ENCODE measurements around the gene KLHL29.

Gene KLHL29

DNA sequence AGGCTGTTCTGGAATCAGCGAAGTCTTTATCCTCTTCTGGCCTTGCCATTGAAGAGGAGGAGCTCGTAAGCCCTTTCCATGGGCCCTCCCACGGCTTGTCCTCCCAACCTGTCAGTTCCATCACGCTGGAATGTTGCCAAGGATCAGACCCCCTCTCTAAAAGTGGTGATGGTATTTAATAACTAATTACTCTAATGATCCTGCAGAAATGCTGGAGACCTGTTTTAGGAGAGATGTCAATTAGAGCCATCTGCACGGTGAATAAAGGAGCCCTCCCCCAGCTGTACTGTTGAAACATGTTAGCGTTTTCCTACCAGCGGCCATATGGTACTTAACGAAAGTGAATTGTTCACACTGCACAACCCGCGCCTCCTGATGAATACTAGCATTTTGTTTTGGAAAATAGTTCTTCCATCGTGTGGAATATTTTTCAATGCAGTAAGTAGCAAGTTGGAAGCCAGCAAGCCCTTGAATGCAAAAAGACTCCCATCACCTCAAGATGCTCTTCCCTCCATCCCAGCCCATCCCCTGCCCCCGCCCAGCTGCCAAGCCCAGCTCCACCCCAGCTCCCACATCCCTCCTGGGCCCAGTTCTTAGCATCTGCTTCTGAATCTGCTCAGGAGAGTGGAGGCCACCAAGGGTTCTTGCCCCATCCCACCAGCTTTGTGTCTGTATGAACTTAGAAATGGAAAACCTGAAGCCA lies 145.4 kb downstream of the KLHL29 start:
- TF ChIP-seq SPI1 (IDR thresholded peaks at IDR 0.05; ENCODE audit: low read depth, low read length) (no peak), POU2F2 (IDR thresholded peaks at IDR 0.05; ENCODE audit: low read depth, low read length) (no peak), POLR2A (IDR thresholded peaks at IDR 0.05; ENCODE audit: low read depth, low read length) (no peak), PAX5 (IDR thresholded peaks at IDR 0.05; ENCODE audit: insufficient read depth, low read length, severe bottlenecking) (no peak)
- DNase-seq (ENCODE audit: insufficient read length, low spot score) = no peak
- FAIRE-seq = no peak

GRCh38 chr2:23530909-23531276 lies 145.9 kb downstream of the KLHL29 start:
- TF ChIP-seq SPI1 (IDR thresholded peaks at IDR 0.05; ENCODE audit: low read depth, low read length) = no peak
- TF ChIP-seq POU2F2 (IDR thresholded peaks at IDR 0.05; ENCODE audit: low read depth, low read length) = no peak
- TF ChIP-seq TAF1 (IDR thresholded peaks at IDR 0.05; ENCODE audit: low read depth, low read length) = no peak
- TF ChIP-seq POLR2AphosphoS5 (IDR thresholded peaks at IDR 0.05; ENCODE audit: low read depth, low read length) = no peak
- no peak for TF ChIP-seq PAX5 (IDR thresholded peaks at IDR 0.05; ENCODE audit: insufficient read depth, low read length, severe bottlenecking)
- no peak for TF ChIP-seq POLR2A (IDR thresholded peaks at IDR 0.05; ENCODE audit: low read depth, low read length)
- no peak for DNase-seq (ENCODE audit: insufficient read length, low spot score)
- FAIRE-seq = no peak

DNA sequence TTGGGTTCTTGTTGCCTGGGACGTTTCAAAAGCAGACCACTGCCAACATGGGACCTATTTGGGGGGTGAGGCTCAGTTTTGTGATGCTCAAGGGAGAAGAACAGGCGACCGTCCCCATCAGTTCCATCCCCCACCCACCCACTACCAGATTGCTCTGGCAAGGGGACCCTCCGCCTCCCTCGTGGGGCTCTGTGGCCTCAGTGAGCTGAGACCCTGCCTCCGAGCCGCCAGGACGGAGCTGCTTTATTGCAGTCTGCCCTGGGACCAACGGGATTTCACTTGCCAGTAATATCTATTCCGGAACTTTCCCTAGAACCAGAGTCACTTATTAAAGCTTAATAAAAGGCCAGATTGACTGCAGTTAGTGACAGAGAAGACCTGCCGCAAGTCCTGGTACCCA lies 146.3 kb downstream of the KLHL29 start:
- DNase-seq (ENCODE audit: insufficient read length, low spot score) (no peak), FAIRE-seq (no peak)
- TF ChIP-seq TAF1 (IDR thresholded peaks at IDR 0.05; ENCODE audit: low read depth, low read length) (no peak), POLR2AphosphoS5 (IDR thresholded peaks at IDR 0.05; ENCODE audit: low read depth, low read length) (no peak), SPI1 (IDR thresholded peaks at IDR 0.05; ENCODE audit: low read depth, low read length) (no peak), POLR2A (IDR thresholded peaks at IDR 0.05; ENCODE audit: low read depth, low read length) (no peak), POU2F2 (IDR thresholded peaks at IDR 0.05; ENCODE audit: low read depth, low read length) (no peak), PAX5 (IDR thresholded peaks at IDR 0.05; ENCODE audit: insufficient read depth, low read length, severe bottlenecking) (no peak)

- TF ChIP-seq TAF1 (IDR thresholded peaks at IDR 0.05; ENCODE audit: low read depth, low read length) (no peak), PAX5 (IDR thresholded peaks at IDR 0.05; ENCODE audit: insufficient read depth, low read length, severe bottlenecking) (no peak), SPI1 (IDR thresholded peaks at IDR 0.05; ENCODE audit: low read depth, low read length) (no peak), POLR2A (IDR thresholded peaks at IDR 0.05; ENCODE audit: low read depth, low read length) (no peak), POLR2AphosphoS5 (IDR thresholded peaks at IDR 0.05; ENCODE audit: low read depth, low read length) (no peak), POU2F2 (IDR thresholded peaks at IDR 0.05; ENCODE audit: low read depth, low read length) (no peak)
- DNase-seq (ENCODE audit: insufficient read length, low spot score) (no peak), FAIRE-seq (peak; percentile 20)
These were observed 146.9 kb downstream of the KLHL29 start for GRCh38 chr2:23531881-23532280.

DNA sequence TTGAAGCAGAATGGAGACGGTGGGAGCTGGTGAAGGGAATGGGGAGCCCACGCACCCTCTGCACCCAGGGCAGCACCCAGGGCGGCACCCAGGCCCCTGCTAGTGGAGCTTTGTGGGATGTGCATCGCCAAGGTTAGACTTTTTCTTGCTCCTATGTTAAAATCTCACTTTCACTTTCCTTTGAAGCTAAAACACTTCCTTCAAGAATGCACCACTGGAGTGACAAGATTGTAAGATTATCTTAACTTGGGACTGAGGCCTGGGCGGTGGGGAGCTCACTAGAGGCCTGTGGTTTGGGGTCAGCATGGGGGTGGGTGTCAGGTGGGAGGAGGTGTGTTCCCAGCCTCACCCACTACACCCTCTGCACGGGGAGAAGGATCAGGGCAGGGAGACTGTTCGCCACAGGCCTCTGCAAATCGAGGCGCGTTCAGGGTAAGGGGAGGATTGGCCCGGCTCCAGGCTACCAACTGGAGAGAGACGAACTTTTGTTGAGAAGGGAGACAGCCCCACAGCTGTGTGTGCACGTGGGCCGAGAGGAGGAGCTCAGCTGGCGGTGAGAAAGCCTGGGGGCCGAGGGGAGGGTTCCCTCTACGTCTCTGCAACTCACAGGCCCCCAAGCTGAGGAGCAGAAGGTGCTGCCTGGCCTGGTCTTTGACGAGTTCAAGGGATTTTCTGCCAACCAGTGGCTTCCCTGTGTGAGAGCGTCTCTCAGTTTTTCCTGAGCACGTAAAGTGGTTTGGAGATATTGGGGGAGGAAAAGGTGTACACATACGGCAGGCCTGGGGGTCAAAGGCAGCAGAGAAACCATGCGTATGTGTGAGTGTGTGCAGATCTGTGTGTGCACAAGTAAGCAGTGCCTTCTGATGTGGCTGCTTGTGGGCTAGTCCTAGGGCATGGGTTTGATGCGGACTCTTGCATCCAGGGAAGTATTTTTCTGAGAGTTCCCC lies 147.7 kb downstream of the KLHL29 start:
- FAIRE-seq = peak; percentile 84
- no peak for TF ChIP-seq POU2F2 (IDR thresholded peaks at IDR 0.05; ENCODE audit: low read depth, low read length)
- no peak for TF ChIP-seq SPI1 (IDR thresholded peaks at IDR 0.05; ENCODE audit: low read depth, low read length)
- no peak for TF ChIP-seq POLR2AphosphoS5 (IDR thresholded peaks at IDR 0.05; ENCODE audit: low read depth, low read length)
- TF ChIP-seq POLR2A (IDR thresholded peaks at IDR 0.05; ENCODE audit: low read depth, low read length) = no peak
- no peak for TF ChIP-seq PAX5 (IDR thresholded peaks at IDR 0.05; ENCODE audit: insufficient read depth, low read length, severe bottlenecking)
- no peak for TF ChIP-seq TAF1 (IDR thresholded peaks at IDR 0.05; ENCODE audit: low read depth, low read length)
- peak; percentile 73 for DNase-seq (ENCODE audit: insufficient read length, low spot score)

DNA sequence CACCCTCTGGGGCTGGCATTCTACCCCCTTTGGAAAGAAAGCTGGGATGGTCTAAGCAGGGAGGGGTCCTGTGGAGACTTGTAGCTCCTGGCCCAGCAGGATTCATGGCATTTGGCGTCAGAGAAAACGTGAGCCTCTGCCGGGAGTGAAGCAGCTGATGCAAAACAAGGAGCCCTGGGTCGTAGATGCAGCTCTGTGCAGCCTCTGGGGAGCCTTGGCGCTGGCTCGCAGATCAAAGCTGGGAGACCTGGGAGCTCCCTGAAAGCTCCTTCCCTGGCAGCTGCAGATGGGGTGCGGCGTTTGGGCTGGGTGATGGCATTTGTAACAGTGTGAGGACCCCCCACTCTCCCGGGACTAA lies 148.3 kb downstream of the KLHL29 start:
- no peak for DNase-seq (ENCODE audit: insufficient read length, low spot score)
- no peak for FAIRE-seq
- no peak for TF ChIP-seq TAF1 (IDR thresholded peaks at IDR 0.05; ENCODE audit: low read depth, low read length)
- TF ChIP-seq PAX5 (IDR thresholded peaks at IDR 0.05; ENCODE audit: insufficient read depth, low read length, severe bottlenecking) = no peak
- TF ChIP-seq SPI1 (IDR thresholded peaks at IDR 0.05; ENCODE audit: low read depth, low read length) = no peak
- no peak for TF ChIP-seq POU2F2 (IDR thresholded peaks at IDR 0.05; ENCODE audit: low read depth, low read length)
- no peak for TF ChIP-seq POLR2AphosphoS5 (IDR thresholded peaks at IDR 0.05; ENCODE audit: low read depth, low read length)

GRCh38 chr2:23534771-23535170 lies 149.8 kb downstream of the KLHL29 start:
- DNase-seq (ENCODE audit: insufficient read length, low spot score) (no peak), FAIRE-seq (no peak)
- TF ChIP-seq POLR2A (IDR thresholded peaks at IDR 0.05; ENCODE audit: low read depth, low read length) (no peak), SPI1 (IDR thresholded peaks at IDR 0.05; ENCODE audit: low read depth, low read length) (no peak), POU2F2 (IDR thresholded peaks at IDR 0.05; ENCODE audit: low read depth, low read length) (no peak), POLR2AphosphoS5 (IDR thresholded peaks at IDR 0.05; ENCODE audit: low read depth, low read length) (no peak), PAX5 (IDR thresholded peaks at IDR 0.05; ENCODE audit: insufficient read depth, low read length, severe bottlenecking) (no peak), TAF1 (IDR thresholded peaks at IDR 0.05; ENCODE audit: low read depth, low read length) (no peak)

GRCh38 chr2:23536326-23536725 lies 151.3 kb downstream of the KLHL29 start:
- FAIRE-seq (no peak), DNase-seq (ENCODE audit: insufficient read length, low spot score) (no peak)

DNA sequence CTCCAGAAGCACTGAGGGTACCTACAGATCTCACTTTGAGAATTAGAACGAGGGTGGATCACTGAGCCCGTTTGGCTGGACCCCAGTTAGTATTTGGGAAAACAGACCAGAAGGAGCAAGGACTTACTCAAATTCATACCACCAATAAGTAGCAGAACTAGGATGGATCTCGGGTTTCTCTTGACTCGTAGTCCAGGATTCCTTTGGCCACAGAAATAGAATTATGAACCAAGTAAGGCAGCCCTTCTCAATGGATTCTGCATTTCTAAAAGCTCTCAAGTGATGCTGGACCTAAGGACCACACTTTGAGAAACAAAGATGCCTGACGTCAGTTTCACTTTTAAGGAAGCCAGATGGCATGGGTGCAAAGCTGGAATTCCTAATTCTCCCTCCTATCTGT lies 153.0 kb downstream of the KLHL29 start:
- FAIRE-seq = no peak
- no peak for DNase-seq (ENCODE audit: insufficient read length, low spot score)
- TF ChIP-seq POLR2AphosphoS5 (IDR thresholded peaks at IDR 0.05; ENCODE audit: low read depth, low read length) (no peak), PAX5 (IDR thresholded peaks at IDR 0.05; ENCODE audit: insufficient read depth, low read length, severe bottlenecking) (no peak), POLR2A (IDR thresholded peaks at IDR 0.05; ENCODE audit: low read depth, low read length) (no peak)

More at GRCh38 chr2:23536326-23536725, 151.3 kb downstream of the KLHL29 start:
- TF ChIP-seq POLR2AphosphoS5 (IDR thresholded peaks at IDR 0.05; ENCODE audit: low read depth, low read length) (no peak), SPI1 (IDR thresholded peaks at IDR 0.05; ENCODE audit: low read depth, low read length) (no peak), POLR2A (IDR thresholded peaks at IDR 0.05; ENCODE audit: low read depth, low read length) (no peak), TAF1 (IDR thresholded peaks at IDR 0.05; ENCODE audit: low read depth, low read length) (no peak), PAX5 (IDR thresholded peaks at IDR 0.05; ENCODE audit: insufficient read depth, low read length, severe bottlenecking) (no peak), POU2F2 (IDR thresholded peaks at IDR 0.05; ENCODE audit: low read depth, low read length) (no peak)
